HCT116 (cell line): ENCODE data around the gene ZNRF3.

Experiments
- CTCF ChIP-seq, 3 experiments: fragments of 200-600 bp in 1 of 3; sonication (generic) in 1 of 3; IDR thresholded peaks in 2 of 3; conservative IDR thresholded peaks in 1 of 3; 2 replicates each; pipeline ENCODE4 v1.5.1; 2012 to 2017; ENCODE audit warnings: low read depth in 2 of 3, low read length in 2 of 3, antibody characterized with exemption in 1 of 3, borderline replicate concordance in 1 of 3, control low read depth in 1 of 3, mild to moderate bottlenecking in 1 of 3, mixed read lengths in 1 of 3, mixed run types in 1 of 3, moderate library complexity in 1 of 3; ENCODE audit not compliant: insufficient read depth in 1 of 3
- EZH2 ChIP-seq: fragments of 200-600 bp; sonication (generic); IDR thresholded peaks from 2 replicates; pipeline ENCODE4 v1.6.1; 2017; ENCODE audit warnings: antibody characterized with exemption, mixed run types
- MAX ChIP-seq: IDR thresholded peaks from 2 replicates; pipeline ENCODE4 v1.6.1; 2012
- POLR2A ChIP-seq: IDR thresholded peaks from 2 replicates; pipeline ENCODE4 v1.7.0; 2011; ENCODE audit warnings: borderline replicate concordance; ENCODE audit not compliant: insufficient read depth, insufficient read length; ENCODE audit errors: extremely low read depth
- POLR2AphosphoS5 ChIP-seq: IDR thresholded peaks from 2 replicates; pipeline ENCODE4 v1.6.1; 2011; ENCODE audit warnings: mild to moderate bottlenecking, low read depth, low read length, moderate library complexity

GRCh38 chr22:28914201-28914600 lies 30.8 kb downstream of the ZNRF3 start:
- TF ChIP-seq POLR2AphosphoS5 (no peak), CTCF (IDR thresholded peaks at IDR 0.05 in 2 of 3, conservative IDR thresholded peaks at IDR 0.05 in 1 of 3; ENCODE audit: borderline replicate concordance in 1 of 3, insufficient read depth in 1 of 3, low read depth in 2 of 3, low read length in 2 of 3) (no peak), MAX (no peak), EZH2 (no peak), POLR2A (no peak)
